ENCODE data around the gene ANKRD9.

GRCh38 chr14:102499401-102500157 lies 10.0 kb downstream of the ANKRD9 start:
- TF ChIP-seq CTCF (conservative IDR thresholded peaks at IDR 0.05 in 1 of 2, IDR thresholded peaks at IDR 0.05 in 1 of 2; ENCODE audit: low read depth in 1 of 2, low read length in 2 of 2) (no peak), EZH2 (IDR thresholded peaks at IDR 0.05; ENCODE audit: low read length, missing control alignments) (no peak)

All from fibroblast of lung (primary cell).